GM18507 (cell line): ENCODE results near the gene IRX1.

Experiments used
- DNase-seq: peaks from one replicate; pipeline ENCODE4 v3.0.0; 2011; ENCODE audit warnings: low read depth; ENCODE audit not compliant: insufficient read length; ENCODE audit errors: extremely low spot score
- FAIRE-seq: peaks from 2 replicates; lab custom pipeline; 2011; peaks lifted over from hg19 to GRCh38; lab: Jason Lieb, UNC

The IRX1 gene

GRCh38 chr5:3595006-3595961 is at the start of gene IRX1:
Gene IRX1 (plus strand): TSS chr5:3595832. CDS start chr5:3596106, 274 bp downstream.
- FAIRE-seq (no peak), DNase-seq (no peak)

GRCh38 chr5:3546028-3546427 is 49.6 kb upstream of the IRX1 start:
- FAIRE-seq (no peak), DNase-seq (no peak)

- DNase-seq (no peak), FAIRE-seq (no peak)
These were observed 31.5 kb upstream of the IRX1 start for GRCh38 chr5:3564116-3564515.

GRCh38 chr5:3564827-3565518 is 30.7 kb upstream of the IRX1 start:
- DNase-seq, result no peak
- no peak for FAIRE-seq

GRCh38 chr5:3584724-3585531 is 10.7 kb upstream of the IRX1 start:
- no peak for DNase-seq
- no peak for FAIRE-seq

- FAIRE-seq (no peak), DNase-seq (no peak)
These were observed 5.3 kb upstream of the IRX1 start for GRCh38 chr5:3590161-3590966.

GRCh38 chr5:3590967-3591900 is 4.4 kb upstream of the IRX1 start:
- DNase-seq (no peak), FAIRE-seq (no peak)

GRCh38 chr5:3592298-3592697 is 3.3 kb upstream of the IRX1 start:
- FAIRE-seq (no peak), DNase-seq (no peak)

GRCh38 chr5:3593771-3594509 is 1.7 kb upstream of the IRX1 start:
- DNase-seq (no peak), FAIRE-seq (no peak)

- DNase-seq (no peak), FAIRE-seq (no peak)
These were observed 1.1 kb upstream of the IRX1 start for GRCh38 chr5:3594510-3595005.

GRCh38 chr5:3596261-3596825 is 711 bp downstream of the IRX1 start:
- DNase-seq (no peak), FAIRE-seq (no peak)

GRCh38 chr5:3596857-3597166 is 1.2 kb downstream of the IRX1 start:
- no peak for DNase-seq
- FAIRE-seq, result no peak

GRCh38 chr5:3597167-3598007 is 1.8 kb downstream of the IRX1 start:
- FAIRE-seq (no peak), DNase-seq (no peak)

- DNase-seq (no peak), FAIRE-seq (no peak)
These were observed 2.6 kb downstream of the IRX1 start for GRCh38 chr5:3598207-3598606.

- DNase-seq (no peak), FAIRE-seq (no peak)
These were observed 3.2 kb downstream of the IRX1 start for GRCh38 chr5:3598769-3599211.
